IMR-90 (cell line): ENCODE measurements around the gene NOA1.

Source experiments
- CEBPB ChIP-seq: IDR thresholded peaks from 2 replicates; pipeline ENCODE4 v1.6.1; 2012; ENCODE audit warnings: low read depth, low read length, improper control_type of control experiment
- CTCF ChIP-seq: conservative IDR thresholded peaks from 2 replicates; pipeline ENCODE4 v1.5.1; 2012; ENCODE audit warnings: mild to moderate bottlenecking, low read depth, low read length, improper control_type of control experiment
- FOS ChIP-seq: fragments of 150-350 bp; IDR thresholded peaks from 2 replicates; pipeline ENCODE4 v1.6.1; 2016; ENCODE audit warnings: low read depth, low read length
- POLR2A ChIP-seq: IDR thresholded peaks from 2 replicates; pipeline ENCODE4 v1.6.1; 2012; ENCODE audit warnings: mild to moderate bottlenecking, low read depth, low read length
- RAD21 ChIP-seq: IDR thresholded peaks from 2 replicates; pipeline ENCODE4 v1.6.1; 2012; ENCODE audit warnings: low read length, improper control_type of control experiment
- RCOR1 ChIP-seq: IDR thresholded peaks from 2 replicates; pipeline ENCODE4 v1.6.1; 2012; ENCODE audit warnings: mild to moderate bottlenecking, low read length, improper control_type of control experiment; ENCODE audit not compliant: insufficient replicate concordance
- RFX5 ChIP-seq: IDR thresholded peaks from 2 replicates; pipeline ENCODE4 v1.8.0; 2012; ENCODE audit warnings: low read depth, mild to moderate bottlenecking, low read length, moderate library complexity
- SMC3 ChIP-seq: fragments of 150-350 bp; IDR thresholded peaks from 2 replicates; pipeline ENCODE4 v1.6.1; 2016; ENCODE audit warnings: low read depth, mild to moderate bottlenecking, antibody characterized with exemption, low read length, moderate library complexity
- TF ChIP-seq, protein P1 (sequence below): fragments of 150-350 bp; IDR thresholded peaks from 2 replicates; pipeline ENCODE4 v1.6.1; 2017; ENCODE audit warnings: mild to moderate bottlenecking, antibody characterized with exemption, low read length, low read depth
- TF ChIP-seq, protein P2 (sequence below): fragments of 150-350 bp; IDR thresholded peaks from 2 replicates; pipeline ENCODE4 v1.6.1; 2016; ENCODE audit warnings: low read depth, mild to moderate bottlenecking, low read length, moderate library complexity, borderline replicate concordance

GRCh38 chr4:56961107-56961500 is 16.3 kb downstream of the NOA1 start:
- TF ChIP-seq RFX5 (no peak), POLR2A (no peak), CTCF (no peak), FOS (no peak), RCOR1 (no peak), RAD21 (no peak), SMC3 (no peak), CEBPB (no peak)
- TF ChIP-seq, protein P1, sequence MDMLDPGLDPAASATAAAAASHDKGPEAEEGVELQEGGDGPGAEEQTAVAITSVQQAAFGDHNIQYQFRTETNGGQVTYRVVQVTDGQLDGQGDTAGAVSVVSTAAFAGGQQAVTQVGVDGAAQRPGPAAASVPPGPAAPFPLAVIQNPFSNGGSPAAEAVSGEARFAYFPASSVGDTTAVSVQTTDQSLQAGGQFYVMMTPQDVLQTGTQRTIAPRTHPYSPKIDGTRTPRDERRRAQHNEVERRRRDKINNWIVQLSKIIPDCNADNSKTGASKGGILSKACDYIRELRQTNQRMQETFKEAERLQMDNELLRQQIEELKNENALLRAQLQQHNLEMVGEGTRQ, result no peak
- TF ChIP-seq, protein P2, sequence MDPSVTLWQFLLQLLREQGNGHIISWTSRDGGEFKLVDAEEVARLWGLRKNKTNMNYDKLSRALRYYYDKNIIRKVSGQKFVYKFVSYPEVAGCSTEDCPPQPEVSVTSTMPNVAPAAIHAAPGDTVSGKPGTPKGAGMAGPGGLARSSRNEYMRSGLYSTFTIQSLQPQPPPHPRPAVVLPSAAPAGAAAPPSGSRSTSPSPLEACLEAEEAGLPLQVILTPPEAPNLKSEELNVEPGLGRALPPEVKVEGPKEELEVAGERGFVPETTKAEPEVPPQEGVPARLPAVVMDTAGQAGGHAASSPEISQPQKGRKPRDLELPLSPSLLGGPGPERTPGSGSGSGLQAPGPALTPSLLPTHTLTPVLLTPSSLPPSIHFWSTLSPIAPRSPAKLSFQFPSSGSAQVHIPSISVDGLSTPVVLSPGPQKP, result no peak
